H1 (cell line): ENCODE data around the gene TBX3. TPM values are rescaled to one million over a fixed set of nuclear protein-coding genes. Genes with fewer than 3 reads are reported as not detected.

ENCODE experiments used
- BACH1 ChIP-seq: IDR thresholded peaks from 2 replicates; pipeline ENCODE4 v1.6.1; 2012; ENCODE audit warnings: low read length, improper control_type of control experiment
- EGR1 ChIP-seq: IDR thresholded peaks from 2 replicates; pipeline ENCODE4 v1.6.1; 2011; ENCODE audit warnings: low read depth, low read length, borderline replicate concordance
- KDM4A ChIP-seq: IDR thresholded peaks from one replicate; pipeline ENCODE4 v1.7.1; 2012; ENCODE audit warnings: low read depth, mild to moderate bottlenecking, moderate library complexity, low read length, inconsistent platforms; ENCODE audit not compliant: severe bottlenecking
- SIRT6 ChIP-seq: IDR thresholded peaks from one replicate; pipeline ENCODE4 v1.7.1; 2012; ENCODE audit warnings: low read length, inconsistent platforms
- SP2 ChIP-seq: IDR thresholded peaks from 2 replicates; pipeline ENCODE4 v1.6.1; 2012; ENCODE audit warnings: mild to moderate bottlenecking, low read length, inconsistent platforms
- TAF1 ChIP-seq: IDR thresholded peaks from 2 replicates; pipeline ENCODE4 v1.6.1; 2011; ENCODE audit warnings: mild to moderate bottlenecking, low read depth, low read length
- TBP ChIP-seq: IDR thresholded peaks from 2 replicates; pipeline ENCODE4 v1.6.1; 2011; ENCODE audit warnings: low read depth, low read length, improper control_type of control experiment
- polyA plus RNA-seq, 7 experiments: library from polyadenylated mRNA; depleted of rRNA in 3 of 7; stranded (reverse) in 5 of 7; unstranded in 2 of 7; fragments of >200 nt in 5 of 7; fragments of 200-250 nt in 2 of 7; gene quantifications; 1 replicate in 5 of 7; 2 replicates in 1 of 7; 4 replicates in 1 of 7; pipeline versions ENCODE4 v1.2.1 to v1.2.3, GENCODE V29; 2011 to 2013; ENCODE audit warnings: missing spikeins in 2 of 7, mixed read lengths in 2 of 7
- total RNA-seq: library from RNA; stranded (reverse); fragmentation: NEBNext Ultra II Directional; extraction: Animal tissue kit (Norgen Biotek cat#: 25700); gene quantifications from 2 replicates; pipeline ENCODE4 v1.2.1, GENCODE V29; 2021

TBX3 gene
- total and polyA plus RNA-seq, 2 of the 8 experiments (the other 6 are each of a cell fraction or from before 2014, with no cell fraction given): 0.09 to 1.0 TPM

DNA sequence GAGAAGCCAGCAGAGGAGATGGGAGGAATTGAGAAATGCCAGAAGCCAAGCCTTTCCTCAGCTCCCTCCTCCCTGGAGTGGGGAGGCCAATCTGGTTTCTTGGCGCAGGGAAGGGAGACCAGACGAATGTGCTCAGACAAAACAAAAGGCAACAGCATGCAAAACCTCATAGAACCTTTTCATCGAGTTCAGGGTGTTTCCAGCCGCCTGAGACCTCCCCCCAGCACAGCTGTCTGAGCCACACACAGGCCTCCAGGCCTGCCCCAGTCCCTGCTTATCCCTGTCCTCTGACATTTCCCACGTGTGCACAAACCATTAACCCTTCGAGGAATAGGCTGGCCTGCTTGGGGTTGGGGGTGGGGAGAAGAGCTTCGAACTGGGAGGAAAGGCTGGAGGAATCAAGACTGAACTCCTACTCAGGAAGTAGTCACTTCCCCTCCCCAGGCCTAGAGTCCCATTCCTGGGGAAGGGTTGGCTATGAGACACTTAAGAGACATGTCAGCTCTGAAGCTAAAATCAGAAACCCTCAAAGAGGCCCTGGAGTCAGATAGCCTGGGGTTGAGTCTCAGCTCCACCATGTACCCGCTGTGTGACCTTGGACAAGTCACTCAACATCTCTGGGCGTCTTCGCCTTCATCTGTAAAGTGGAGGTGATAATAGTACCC lies 10.7 kb downstream of the TBX3 start (continued):
- TF ChIP-seq TBP (no peak), SP2 (no peak), BACH1 (no peak), SIRT6 (no peak), EGR1 (no peak), KDM4A (no peak), TAF1 (no peak)
